Endothelial cell of umbilical vein (primary cell): ENCODE measurements around the gene PDZD4. TPM values are rescaled to one million over a fixed set of nuclear protein-coding genes. Genes with fewer than 3 reads are reported as not detected.

Experiments used
- BruUV-seq: library from RNA; stranded (reverse); fragments of 400-500 nt; replicated peaks from 2 replicates; lab custom pipeline; 2021; lab: Mats Ljungman, UMichigan
- CTCF ChIA-PET: fragments of 300-600, 350-600 bp; sonication (Branson Sonifier 250); formaldehyde crosslinking; loops from one replicate; lab custom pipeline; 2021; ENCODE audit warnings: antibody characterized with exemption, inconsistent platforms; lab: Charles Lee
- POLR2A ChIA-PET: fragments of 300-600, 350-600 bp; sonication (Branson Sonifier 250); formaldehyde crosslinking; loops from one replicate; lab custom pipeline; 2021; ENCODE audit warnings: antibody characterized with exemption, inconsistent platforms; lab: Charles Lee
- DNase-seq: peaks from one replicate; pipeline ENCODE4 v3.0.0-alpha.2; 2011; ENCODE audit warnings: low read depth, low spot score
- FAIRE-seq: peaks from 2 replicates; lab custom pipeline; 2011; peaks lifted over from hg19 to GRCh38; lab: Jason Lieb, UNC
- H2AFZ ChIP-seq: 2 replicates; pipeline ENCODE4 v1.6.0; 2012; ENCODE audit warnings: low read depth, low read length, control low read depth, inconsistent platforms
- H3K27ac ChIP-seq: 2 replicates; pipeline ENCODE4 v1.5.1; 2011; ENCODE audit warnings: low read depth, mild to moderate bottlenecking, control low read depth, low read length, moderate library complexity; ENCODE audit not compliant: insufficient read depth
- H3K27me3 ChIP-seq, 2 experiments: 2 replicates each; pipeline versions ENCODE4 v1.6.0 to v1.6.1; 2011; ENCODE audit warnings: low read length in 2 of 2, mixed read lengths in 1 of 2; ENCODE audit not compliant: control insufficient read depth in 2 of 2, insufficient read depth in 2 of 2
- H3K36me3 ChIP-seq, 2 experiments: 2 replicates in 1 of 2; 3 replicates in 1 of 2; pipeline ENCODE4 v1.5.1; 2011; ENCODE audit warnings: low read length in 2 of 2, mild to moderate bottlenecking in 1 of 2, moderate library complexity in 1 of 2; ENCODE audit not compliant: control insufficient read depth in 2 of 2, insufficient read depth in 2 of 2; ENCODE audit errors: extremely low read depth in 1 of 2
- H3K4me1 ChIP-seq: 3 replicates; pipeline ENCODE4 v1.5.1; 2011; ENCODE audit warnings: mild to moderate bottlenecking, low read length; ENCODE audit not compliant: control insufficient read depth, insufficient read depth; ENCODE audit errors: extremely low read depth
- H3K4me2 ChIP-seq: 2 replicates; pipeline ENCODE4 v1.6.1; 2011; ENCODE audit warnings: low read length, control low read depth, mixed read lengths; ENCODE audit not compliant: insufficient read depth
- H3K4me3 ChIP-seq, 3 experiments: fragments of 200-600 bp in 1 of 3; sonication (generic), shearing (Covaris generic) in 1 of 3; replicated peaks in 1 of 3; 2 replicates each; pipeline ENCODE4 v1.5.1; 2011 to 2016; ENCODE audit warnings: control low read depth in 3 of 3, low read length in 3 of 3, mild to moderate bottlenecking in 2 of 3, inconsistent platforms in 1 of 3, low read depth in 1 of 3, moderate library complexity in 1 of 3; ENCODE audit not compliant: insufficient read depth in 1 of 3
- H3K79me2 ChIP-seq: 2 replicates; pipeline ENCODE4 v1.6.0; 2012; ENCODE audit warnings: low read length, inconsistent platforms; ENCODE audit not compliant: control insufficient read depth, insufficient read depth
- H3K9ac ChIP-seq: replicated peaks from 2 replicates; pipeline ENCODE3; 2011; ENCODE audit warnings: low read length, control low read depth; ENCODE audit not compliant: insufficient read depth; ENCODE audit errors: extremely low read depth
- H3K9me1 ChIP-seq: replicated peaks from 3 replicates; pipeline ENCODE4 v1.6.0; 2011; ENCODE audit warnings: mild to moderate bottlenecking, low read length; ENCODE audit not compliant: control insufficient read depth, insufficient read depth; ENCODE audit errors: extremely low read depth
- H3K9me3 ChIP-seq: replicated peaks from 2 replicates; pipeline ENCODE4 v1.5.1; 2012; ENCODE audit warnings: low read length, inconsistent platforms; ENCODE audit not compliant: control insufficient read depth, insufficient read depth
- H4K20me1 ChIP-seq: replicated peaks from 2 replicates; pipeline ENCODE3; 2011; ENCODE audit warnings: mild to moderate bottlenecking, low read length; ENCODE audit not compliant: control insufficient read depth, insufficient read depth; ENCODE audit errors: extremely low read depth
- EZH2 ChIP-seq: IDR thresholded peaks from 2 replicates; pipeline ENCODE4 v1.6.1; 2012; ENCODE audit warnings: borderline replicate concordance, low read depth, mild to moderate bottlenecking, moderate library complexity, low read length, inconsistent platforms; ENCODE audit not compliant: severe bottlenecking
- FOS ChIP-seq: IDR thresholded peaks from 2 replicates; pipeline ENCODE4 v1.6.1; 2011; ENCODE audit warnings: mild to moderate bottlenecking, low read length, moderate library complexity, borderline replicate concordance; ENCODE audit not compliant: insufficient read depth
- GATA2 ChIP-seq: IDR thresholded peaks from 2 replicates; pipeline ENCODE4 v1.7.0; 2011; ENCODE audit warnings: low read depth, mild to moderate bottlenecking, moderate library complexity, mixed read lengths, low read length; ENCODE audit not compliant: insufficient read length, insufficient read depth
- JUN ChIP-seq: IDR thresholded peaks from 2 replicates; pipeline ENCODE4 v1.6.1; 2011; ENCODE audit warnings: borderline replicate concordance, low read depth; ENCODE audit not compliant: insufficient read length, insufficient read depth
- MYC ChIP-seq: IDR thresholded peaks from one replicate; pipeline ENCODE4 v1.6.1; 2011; ENCODE audit warnings: mild to moderate bottlenecking, low read depth, low read length
- POLR2A ChIP-seq: IDR thresholded peaks from 2 replicates; pipeline ENCODE4 v1.6.1; 2012; ENCODE audit warnings: low read depth, mild to moderate bottlenecking, control low read depth, low read length
- POLR2AphosphoS5 ChIP-seq: IDR thresholded peaks from 2 replicates; pipeline ENCODE4 v1.6.1; 2012; ENCODE audit warnings: low read depth, mild to moderate bottlenecking, control low read depth, low read length, moderate library complexity; ENCODE audit not compliant: insufficient read depth
- dilution Hi-C: fragments of 300-500 bp; cut with MboI; formaldehyde crosslinking; loops from one replicate; pipeline ENCODE4 v1.15.0; 2019; ENCODE audit warnings: low sequenced_read_pairs; ENCODE audit not compliant: extremely low pct_ligation_motif_present
- intact Hi-C: fragments of 100-400 bp; cut with micrococcal nuclease; formaldehyde crosslinking; loops from one replicate; pipeline ENCODE4 v1.10.0; 2022
- polyA plus RNA-seq, 4 experiments: library from polyadenylated mRNA; depleted of rRNA in 3 of 4; stranded (reverse) in 3 of 4; unstranded in 1 of 4; fragments of >200 nt; gene quantifications; 2 replicates each; pipeline versions ENCODE4 v1.2.1 to v1.2.3, GENCODE V29; 2011 to 2012; ENCODE audit warnings: missing spikeins in 1 of 4
- total RNA-seq: library from RNA; stranded (reverse); gene quantifications from 2 replicates; pipeline ENCODE4 v1.2.3, GENCODE V29; 2021
- TF ChIP-seq, protein P1 (sequence below): IDR thresholded peaks from 2 replicates; pipeline ENCODE4 v1.6.1; 2011; ENCODE audit not compliant: insufficient read depth, insufficient read length
- TF ChIP-seq, protein P2 (sequence below), 2 donors: IDR thresholded peaks; 1 replicate in 1 of 2; 2 replicates in 1 of 2; pipeline ENCODE4 v1.5.1; 2011; ENCODE audit warnings: low read length in 2 of 2, mild to moderate bottlenecking in 2 of 2, moderate library complexity in 2 of 2, control low read depth in 1 of 2, inconsistent platforms in 1 of 2, low read depth in 1 of 2; ENCODE audit not compliant: insufficient read depth in 1 of 2; ENCODE audit errors: extremely low read depth in 1 of 2

PDZD4 gene
- total and polyA plus RNA-seq, 2 donors (not counting 3 experiments of a cell fraction or from before 2014, with no cell fraction given): 0.07 to 0.09 TPM

DNA sequence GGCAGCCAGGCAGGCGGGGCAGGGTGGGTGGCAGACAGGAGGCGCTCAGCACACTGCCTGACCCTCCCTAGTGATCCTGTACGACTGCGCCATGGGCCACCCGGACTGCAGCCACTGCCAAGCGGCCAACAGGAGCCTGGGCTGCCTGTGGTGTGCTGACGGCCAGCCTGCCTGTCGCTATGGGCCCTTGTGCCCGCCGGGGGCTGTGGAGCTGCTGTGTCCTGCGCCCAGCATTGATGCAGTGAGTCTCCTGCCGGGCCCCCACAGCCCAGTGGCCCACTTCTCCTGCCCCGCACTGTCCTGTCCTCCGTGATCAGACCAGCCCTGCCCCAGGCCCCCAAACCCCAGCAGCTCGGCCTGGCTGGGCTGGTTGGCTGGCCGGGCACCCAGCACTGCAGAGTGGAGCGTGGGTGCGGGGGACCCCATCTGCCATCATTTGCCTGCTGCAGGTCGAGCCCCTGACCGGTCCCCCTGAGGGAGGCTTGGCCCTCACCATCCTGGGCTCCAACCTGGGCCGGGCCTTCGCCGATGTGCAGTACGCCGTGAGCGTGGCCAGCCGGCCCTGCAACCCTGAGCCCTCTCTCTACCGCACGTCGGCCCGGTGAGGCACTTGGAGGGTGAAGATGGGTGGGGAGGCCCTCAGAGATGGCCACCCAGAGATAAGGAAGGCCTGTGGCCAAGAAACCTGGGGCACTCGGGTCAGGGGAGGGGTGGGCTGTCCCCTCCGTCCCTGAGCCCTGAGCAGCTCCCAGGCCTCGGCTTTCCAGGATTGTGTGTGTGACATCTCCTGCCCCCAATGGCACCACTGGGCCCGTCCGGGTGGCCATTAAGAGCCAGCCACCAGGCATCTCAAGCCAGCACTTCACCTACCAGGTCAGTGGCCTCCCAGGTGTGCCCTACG is 58.7 kb downstream of the PDZD4 start:
- ChIA-PET POLR2A (no interaction called here), CTCF (interaction anchor here (1.2 kb wide), 1 partner anchor 10 kb away, joined by 3 read pairs; no protein-coding TSS in a partner anchor)
- Histone ChIP-seq H3K36me3 (peaks cover 0 to 22% of the 10 kb centered on the region in 2 experiments), H2AFZ (no peak overlapping the region), H3K4me2 (no peak overlapping the region), H3K9me1 (no peaks in the 10 kb centered on the region), H3K9ac (no peak overlapping the region), H3K4me1 (no peaks in the 10 kb centered on the region), H3K4me3 (no peak overlapping the region), H3K79me2 (no peaks in the 10 kb centered on the region), H3K27ac (no peak overlapping the region), H4K20me1 (no peaks in the 10 kb centered on the region), H3K27me3 (no peaks in the 10 kb centered on the region), H3K9me3 (no peaks in the 10 kb centered on the region)
- dilution Hi-C loops: no loop called here
- intact Hi-C loops: no loop called here
- no TSS peak for BruUV-seq
- FAIRE-seq: no peak
- DNase-seq: no peak
- TF ChIP-seq POLR2AphosphoS5: no peak
- TF ChIP-seq FOS: no peak
- no peak for TF ChIP-seq GATA2
- TF ChIP-seq, protein P1, sequence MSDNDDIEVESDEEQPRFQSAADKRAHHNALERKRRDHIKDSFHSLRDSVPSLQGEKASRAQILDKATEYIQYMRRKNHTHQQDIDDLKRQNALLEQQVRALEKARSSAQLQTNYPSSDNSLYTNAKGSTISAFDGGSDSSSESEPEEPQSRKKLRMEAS: no peak
- TF ChIP-seq JUN: no peak
- TF ChIP-seq POLR2A: no peak
- no peak for TF ChIP-seq MYC
- no peak for TF ChIP-seq EZH2
- TF ChIP-seq, protein P2, sequence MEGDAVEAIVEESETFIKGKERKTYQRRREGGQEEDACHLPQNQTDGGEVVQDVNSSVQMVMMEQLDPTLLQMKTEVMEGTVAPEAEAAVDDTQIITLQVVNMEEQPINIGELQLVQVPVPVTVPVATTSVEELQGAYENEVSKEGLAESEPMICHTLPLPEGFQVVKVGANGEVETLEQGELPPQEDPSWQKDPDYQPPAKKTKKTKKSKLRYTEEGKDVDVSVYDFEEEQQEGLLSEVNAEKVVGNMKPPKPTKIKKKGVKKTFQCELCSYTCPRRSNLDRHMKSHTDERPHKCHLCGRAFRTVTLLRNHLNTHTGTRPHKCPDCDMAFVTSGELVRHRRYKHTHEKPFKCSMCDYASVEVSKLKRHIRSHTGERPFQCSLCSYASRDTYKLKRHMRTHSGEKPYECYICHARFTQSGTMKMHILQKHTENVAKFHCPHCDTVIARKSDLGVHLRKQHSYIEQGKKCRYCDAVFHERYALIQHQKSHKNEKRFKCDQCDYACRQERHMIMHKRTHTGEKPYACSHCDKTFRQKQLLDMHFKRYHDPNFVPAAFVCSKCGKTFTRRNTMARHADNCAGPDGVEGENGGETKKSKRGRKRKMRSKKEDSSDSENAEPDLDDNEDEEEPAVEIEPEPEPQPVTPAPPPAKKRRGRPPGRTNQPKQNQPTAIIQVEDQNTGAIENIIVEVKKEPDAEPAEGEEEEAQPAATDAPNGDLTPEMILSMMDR (IDR thresholded peaks at IDR 0.05; ENCODE audit: extremely low read depth in 1 of 2, insufficient read depth in 1 of 2, low read depth in 1 of 2, low read length in 2 of 2): no peak
